SIG-M5 (cell line): ENCODE measurements around the gene GLB1L2.

ENCODE experiments used
- DNase-seq: peaks from one replicate; lab custom pipeline; 2025; lab: John Stamatoyannopoulos, UW

GLB1L2 gene

DNA sequence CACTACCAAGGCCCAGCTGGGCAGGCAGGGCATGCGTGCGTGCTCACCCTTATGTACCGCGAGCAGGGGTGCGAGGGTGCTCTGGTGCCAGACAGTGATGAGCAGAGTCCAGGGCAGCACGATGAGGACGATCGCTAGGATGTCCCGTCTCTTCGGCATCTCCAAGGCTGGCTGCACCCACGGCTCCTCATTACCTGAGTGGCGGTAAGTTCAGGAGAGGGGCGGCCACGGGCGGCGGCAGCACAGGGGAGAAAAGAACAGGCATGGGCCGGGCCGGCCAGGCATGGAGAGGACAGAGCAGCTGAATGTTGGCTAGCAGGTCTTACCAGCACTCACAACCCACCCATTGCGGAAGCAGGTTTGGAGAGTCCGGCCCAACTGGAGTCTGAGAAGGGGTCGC lies 55.7 kb downstream of the GLB1L2 start:
- DNase-seq = no peak

- no peak for DNase-seq
These were observed 56.8 kb downstream of the GLB1L2 start for GRCh38 chr11:134388590-134388989.

DNA sequence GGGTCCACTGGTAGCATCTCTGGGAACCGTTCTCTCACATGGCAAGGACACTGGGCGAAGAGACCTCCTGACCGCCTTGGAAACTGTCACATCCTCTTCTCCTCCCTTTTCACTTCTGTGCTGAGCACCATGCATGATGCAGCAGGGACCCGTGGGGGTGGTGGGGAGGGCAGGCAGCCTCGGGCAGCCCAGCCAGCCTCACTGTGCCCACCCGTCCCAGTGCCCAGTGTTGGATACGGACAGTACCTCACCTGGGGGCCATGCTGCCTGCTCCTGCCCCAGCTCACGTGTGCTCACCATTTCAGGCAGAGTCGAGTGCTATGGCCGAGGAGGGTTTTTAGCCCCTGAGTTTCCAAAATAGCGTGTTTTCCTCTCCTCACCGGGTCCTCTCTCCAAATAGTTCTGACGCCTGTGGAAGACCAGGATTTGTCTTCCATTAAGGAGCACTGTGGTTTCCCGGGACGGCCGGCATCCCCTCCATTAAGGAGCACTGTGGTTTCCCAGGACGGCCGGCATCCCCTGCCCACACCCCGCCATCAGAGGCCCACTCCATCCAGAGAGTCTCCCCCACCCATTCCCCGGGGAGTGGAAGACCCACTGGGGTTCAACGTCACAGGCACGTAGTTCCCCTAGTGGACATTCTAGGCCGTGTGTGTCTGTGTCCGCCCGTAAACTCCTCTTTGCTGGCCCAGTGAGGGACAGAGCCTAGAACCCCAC lies 57.8 kb downstream of the GLB1L2 start:
- DNase-seq = no peak

- no peak for DNase-seq
These were observed 59.1 kb downstream of the GLB1L2 start for GRCh38 chr11:134390706-134391569.

- DNase-seq = no peak
These were observed 59.9 kb downstream of the GLB1L2 start for GRCh38 chr11:134391656-134392055.

DNA sequence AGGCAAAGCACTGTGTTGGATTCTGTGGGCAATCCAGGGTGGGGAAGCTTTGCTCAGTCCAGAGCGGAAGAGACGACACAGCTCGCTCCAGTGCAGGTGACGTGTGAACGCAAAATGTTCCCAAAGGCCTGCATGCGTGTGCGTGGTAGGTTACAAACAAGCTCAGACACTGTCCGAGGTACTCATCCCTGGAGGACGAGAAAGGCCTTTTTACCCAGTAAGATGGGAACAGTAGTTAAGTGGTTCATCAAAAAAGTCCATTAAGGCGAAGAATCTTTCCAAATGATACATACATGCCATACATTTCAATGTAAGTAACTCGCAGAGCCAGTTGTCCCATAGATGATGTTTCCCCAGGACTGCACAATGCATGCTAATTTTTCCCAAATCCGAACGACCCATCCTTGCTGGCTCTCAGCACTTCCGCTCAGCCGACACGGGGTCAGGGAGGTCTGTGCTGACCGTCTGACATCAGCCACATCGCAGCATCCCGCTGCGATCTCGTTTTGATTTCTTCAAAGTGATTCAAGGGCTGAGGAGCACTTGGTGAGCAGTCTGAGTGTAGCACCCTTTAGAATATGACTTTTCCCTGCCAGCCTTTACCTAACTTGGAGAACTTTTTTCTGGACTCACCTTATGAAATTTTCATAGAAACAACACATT lies 61.3 kb downstream of the GLB1L2 start:
- DNase-seq = no peak

DNA sequence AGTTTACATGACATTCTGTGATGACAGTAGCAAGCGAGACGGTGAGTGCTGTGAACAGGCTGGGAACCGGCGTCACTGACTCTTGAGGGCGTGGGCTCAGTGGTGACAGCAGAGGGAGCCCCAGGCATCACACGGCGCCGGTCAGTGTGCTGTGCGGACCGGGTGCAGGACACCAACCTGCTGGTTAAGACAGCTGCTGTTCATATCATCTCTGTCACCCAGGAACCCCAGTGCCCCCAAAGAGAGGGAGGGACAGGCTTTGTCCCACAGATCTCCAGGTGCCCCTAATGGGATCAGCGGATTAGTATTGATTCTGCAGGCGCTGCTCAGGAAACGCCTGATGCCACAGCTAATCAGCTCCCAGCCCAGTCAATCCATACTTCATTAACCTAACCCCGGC lies 61.9 kb downstream of the GLB1L2 start:
- DNase-seq = no peak

DNA sequence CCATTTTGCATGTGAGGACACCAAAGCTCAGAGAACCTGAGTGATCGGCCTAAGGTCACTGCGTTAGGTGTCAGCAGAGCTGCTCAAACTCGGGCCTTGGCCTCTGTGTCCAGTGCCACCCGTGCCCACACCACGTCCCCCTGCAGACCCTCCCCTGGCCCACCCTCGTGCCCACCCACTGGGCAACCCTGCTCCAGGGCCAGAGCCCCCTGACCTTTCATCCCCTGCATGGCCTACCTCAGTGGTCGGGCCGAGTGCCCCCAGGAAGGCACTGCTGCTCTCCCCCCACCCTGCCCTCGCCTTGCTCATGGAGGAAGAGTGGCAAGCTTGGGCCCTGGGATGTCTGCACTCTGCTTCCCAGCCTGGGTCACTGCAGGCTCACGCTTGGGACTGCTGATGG lies 62.5 kb downstream of the GLB1L2 start:
- no peak for DNase-seq

- no peak for DNase-seq
These were observed 63.2 kb downstream of the GLB1L2 start for GRCh38 chr11:134395002-134395401.

DNA sequence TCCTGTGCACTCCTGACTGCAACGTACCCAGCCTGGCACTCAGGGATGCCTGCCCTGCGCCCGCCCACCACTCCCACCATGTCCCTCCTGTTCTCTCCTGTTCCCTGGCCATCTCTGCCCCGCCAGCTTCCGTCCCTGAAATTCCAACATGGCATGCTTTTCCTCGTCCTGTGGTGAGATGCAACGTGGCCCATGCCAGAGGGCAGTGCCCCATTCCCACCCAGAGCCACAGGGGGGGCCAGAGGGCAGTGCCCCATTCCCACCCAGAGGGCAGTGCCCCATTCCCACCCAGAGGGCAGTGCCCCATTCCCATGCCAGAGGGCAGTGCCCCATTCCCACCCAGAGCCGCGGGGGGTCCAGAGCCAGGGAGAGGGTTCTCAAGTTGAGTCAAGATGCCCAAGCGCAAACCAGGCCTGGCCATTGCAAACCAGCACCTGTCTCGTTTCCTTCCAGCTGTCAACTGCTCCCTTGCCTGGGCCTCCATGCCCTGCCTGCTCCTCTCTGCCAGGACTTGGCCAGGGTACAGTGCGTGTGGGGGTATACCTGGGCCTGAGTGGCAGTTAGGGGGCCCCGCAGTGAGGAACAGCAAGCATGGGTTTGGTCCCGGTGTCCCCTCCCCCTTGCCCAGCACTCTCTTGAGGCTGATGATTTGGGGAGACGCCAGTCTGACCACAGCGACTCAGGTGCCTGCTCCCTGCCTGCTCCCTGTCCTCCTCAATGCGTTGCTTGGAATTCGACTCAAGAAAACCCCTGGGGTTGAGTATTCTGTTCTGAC lies 65.7 kb downstream of the GLB1L2 start:
- DNase-seq = no peak

GRCh38 chr11:134398079-134398444 lies 66.3 kb downstream of the GLB1L2 start:
- DNase-seq = no peak

DNA sequence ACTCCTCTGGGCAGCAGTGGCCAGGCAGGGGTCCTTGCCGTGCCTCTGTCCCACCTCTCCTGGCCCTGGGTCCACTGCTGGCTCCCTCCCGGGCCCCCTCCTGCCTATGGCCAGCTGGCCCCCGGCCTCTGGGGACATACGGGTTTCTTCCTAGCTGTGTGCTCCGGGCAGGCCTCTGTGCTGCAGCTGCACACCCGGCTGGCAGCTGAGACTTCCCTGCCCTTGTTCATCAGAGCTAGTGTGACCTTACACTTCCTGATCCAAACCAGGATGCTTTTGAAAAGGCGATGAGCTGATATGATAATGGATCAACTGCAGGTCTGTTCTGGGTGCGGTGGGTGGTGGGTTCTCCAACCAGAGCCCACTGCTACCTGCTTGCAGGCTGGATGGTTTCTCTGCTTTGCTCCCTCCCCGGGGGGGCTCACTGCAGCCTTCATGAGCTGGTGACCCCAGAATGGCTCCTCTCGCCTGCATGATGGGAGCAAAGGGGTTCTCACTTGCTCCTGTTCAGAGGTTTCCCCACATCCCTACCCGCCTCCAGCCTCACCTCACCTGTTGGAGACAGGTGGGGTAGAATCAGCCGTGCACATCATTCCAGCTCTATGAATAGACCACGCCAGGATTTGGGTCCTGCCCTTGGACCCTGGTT lies 67.0 kb downstream of the GLB1L2 start:
- DNase-seq = no peak

GRCh38 chr11:134399293-134399654 lies 67.5 kb downstream of the GLB1L2 start:
- no peak for DNase-seq

DNA sequence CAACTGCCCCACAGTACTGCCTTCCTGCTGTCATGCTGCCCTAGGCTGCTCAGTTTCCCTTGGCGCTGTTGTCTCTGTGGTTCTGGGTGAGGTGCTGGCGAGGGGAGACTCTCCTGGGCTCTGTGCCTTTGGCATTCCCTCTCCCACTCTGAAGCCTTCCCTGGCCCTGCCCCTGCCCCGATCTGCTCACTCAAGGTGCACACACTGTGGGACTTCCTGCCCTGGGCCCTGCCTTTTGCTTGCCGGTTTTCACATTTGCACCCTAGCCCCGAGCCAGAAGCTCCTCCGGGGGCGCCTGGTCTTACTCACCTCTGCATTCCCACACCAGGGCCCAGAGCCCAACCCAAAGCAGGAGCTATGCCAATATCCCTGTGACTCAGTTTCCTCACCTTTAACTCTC lies 68.2 kb downstream of the GLB1L2 start:
- no peak for DNase-seq

GRCh38 chr11:134401825-134402809 lies 70.3 kb downstream of the GLB1L2 start:
- DNase-seq = no peak

- no peak for DNase-seq
These were observed 71.1 kb downstream of the GLB1L2 start for GRCh38 chr11:134402910-134403309.

DNA sequence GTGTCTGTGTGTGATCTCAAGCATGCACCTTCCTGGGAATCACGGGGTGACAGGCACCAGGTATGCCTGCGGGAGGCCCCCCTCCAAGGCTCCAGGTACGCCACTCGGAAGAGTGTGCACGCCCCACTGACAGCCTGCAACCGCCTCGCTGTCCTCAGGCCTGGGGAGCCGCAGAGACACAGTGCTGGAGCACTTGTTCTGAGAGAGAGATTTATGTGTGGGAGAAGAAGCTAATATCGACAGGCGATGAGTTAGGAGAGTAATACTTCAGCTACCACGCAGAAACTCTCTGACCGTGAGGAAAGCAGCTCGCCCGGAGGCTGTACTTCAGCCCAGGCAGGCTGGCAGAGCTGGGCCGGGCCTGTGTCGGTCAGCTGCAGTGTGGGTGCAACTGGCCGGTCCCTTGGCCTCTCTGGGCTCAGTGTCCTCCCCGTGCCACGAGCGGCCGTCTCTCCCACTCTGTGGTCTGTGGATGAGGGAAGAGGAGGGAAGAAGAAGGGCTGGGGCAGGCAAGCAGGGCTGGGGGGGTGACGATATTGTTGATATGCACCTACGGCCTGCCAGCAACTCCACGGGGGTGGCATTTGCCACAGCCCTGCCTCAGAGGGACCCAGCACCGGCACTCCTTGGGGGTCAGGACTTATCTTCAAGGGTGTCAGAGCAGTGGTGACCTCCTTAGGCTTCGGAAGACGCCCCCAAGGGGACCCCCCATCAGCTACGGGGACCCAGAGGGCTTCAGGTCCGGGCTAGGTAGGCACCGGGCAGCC lies 73.0 kb downstream of the GLB1L2 start:
- DNase-seq = no peak

DNA sequence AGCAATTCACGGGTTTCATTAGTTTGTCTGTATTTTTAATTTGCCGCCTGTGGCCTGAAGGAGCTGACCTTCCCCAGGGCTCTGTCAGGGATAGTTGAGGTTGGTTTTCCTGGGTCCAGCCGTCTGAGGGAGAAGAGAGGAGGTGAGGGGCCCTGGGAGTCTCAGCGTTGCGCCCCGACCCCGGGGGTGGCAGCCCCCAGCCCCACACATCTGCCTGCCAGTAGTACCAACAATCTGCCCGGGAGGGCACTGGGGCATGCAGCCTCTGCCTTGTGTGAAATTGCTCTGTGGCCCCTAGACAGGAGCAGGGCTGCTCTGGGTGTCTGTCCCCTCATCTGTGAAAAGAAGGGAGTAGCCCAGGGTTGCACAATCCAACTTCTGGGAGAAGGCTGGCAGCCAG lies 73.6 kb downstream of the GLB1L2 start:
- DNase-seq = no peak

- DNase-seq = no peak
These were observed 74.1 kb downstream of the GLB1L2 start for GRCh38 chr11:134405841-134406240.
